Smooth muscle cell (in vitro differentiated cells): ENCODE results near the gene BATF2. TPM values are rescaled to one million over a fixed set of nuclear protein-coding genes. Genes with fewer than 3 reads are reported as not detected.

Experiments
- DNase-seq: peaks from one replicate; lab custom pipeline; 2025; ENCODE audit not compliant: unreplicated experiment; lab: John Stamatoyannopoulos, UW
- H2AFZ ChIP-seq: fragments of 200-600 bp; sonication (generic); 2 replicates; pipeline ENCODE4 v1.6.0; 2016; ENCODE audit warnings: antibody characterized with exemption, low read depth, mild to moderate bottlenecking
- H3F3A ChIP-seq: fragments of 200-600 bp; sonication (generic); 2 replicates; pipeline ENCODE4 v1.6.0; 2017; ENCODE audit warnings: antibody characterized with exemption, low read depth
- H3K27ac ChIP-seq: fragments of 200-600 bp; sonication (generic); 2 replicates; pipeline ENCODE4 v1.5.1; 2016; ENCODE audit warnings: low read depth, mild to moderate bottlenecking
- H3K27me3 ChIP-seq: fragments of 200-600 bp; sonication (generic); 2 replicates; pipeline ENCODE4 v1.6.1; 2016; ENCODE audit warnings: low read depth, mild to moderate bottlenecking
- H3K36me3 ChIP-seq: fragments of 200-600 bp; sonication (generic); 2 replicates; pipeline ENCODE4 v1.5.1; 2016; ENCODE audit warnings: low read depth
- H3K4me1 ChIP-seq: fragments of 200-600 bp; sonication (generic); 2 replicates; pipeline ENCODE4 v1.5.1; 2016; ENCODE audit warnings: low read depth
- H3K4me2 ChIP-seq: fragments of 200-600 bp; sonication (generic); 2 replicates; pipeline ENCODE4 v1.6.0; 2016; ENCODE audit warnings: mild to moderate bottlenecking
- H3K4me3 ChIP-seq: fragments of 200-600 bp; sonication (generic); 2 replicates; pipeline ENCODE4 v1.5.1; 2016; ENCODE audit warnings: mild to moderate bottlenecking
- H3K79me2 ChIP-seq: fragments of 200-600 bp; sonication (generic); 2 replicates; pipeline ENCODE4 v1.6.0; 2016; ENCODE audit warnings: low read depth, mild to moderate bottlenecking
- H3K9ac ChIP-seq: fragments of 200-600 bp; sonication (generic); 2 replicates; pipeline ENCODE4 v1.6.0; 2016; ENCODE audit warnings: low read depth
- H3K9me3 ChIP-seq: fragments of 200-600 bp; sonication (generic); replicated peaks from 2 replicates; pipeline ENCODE4 v1.5.1; 2016; ENCODE audit warnings: low read depth
- H4K20me1 ChIP-seq: fragments of 200-600 bp; sonication (generic); 2 replicates; pipeline ENCODE4 v1.6.0; 2016; ENCODE audit warnings: low read depth
- WGBS: methylation state at CpG from one replicate; pipeline ENCODE4 v1.1.7; 2016; ENCODE audit warnings: low lambda C conversion rate; 5-methylcytosine and 5-hydroxymethylcytosine counted together
- microRNA-seq: library from miRNA; unstranded; fragments of <30 nt; microRNA quantifications from one replicate; pipeline ENCODE4, GENCODE V29; 2016; ENCODE audit warnings: borderline number of aligned reads
- polyA plus RNA-seq: library from polyadenylated mRNA; unstranded; fragments of >200 nt; fragmentation: Nextera tagmentation; extraction: Ambion mirVana; gene quantifications from 2 replicates; pipeline ENCODE4 v1.2.1, GENCODE V29; 2016
- small RNA-seq: library from RNA; depleted of rRNA; stranded (forward); fragments of <200 nt; gene quantifications from one replicate; pipeline ENCODE3, GENCODE V24; 2014
- total RNA-seq: library from RNA; depleted of rRNA; stranded (reverse); fragments of >200 nt; gene quantifications from 2 replicates; pipeline ENCODE4 v1.2.3, GENCODE V29; 2014
- TF ChIP-seq, protein P1 (sequence below): fragments of 200-600 bp; sonication (generic); IDR thresholded peaks from 2 replicates; pipeline ENCODE4 v1.5.1; 2017; ENCODE audit warnings: borderline replicate concordance, mild to moderate bottlenecking, antibody characterized with exemption; ENCODE audit not compliant: insufficient read depth, poor library complexity, severe bottlenecking

The BATF2 gene
- total and polyA plus RNA-seq, 2 experiments from 2014 or later, result 0.41 TPM; not detected in 1

DNA sequence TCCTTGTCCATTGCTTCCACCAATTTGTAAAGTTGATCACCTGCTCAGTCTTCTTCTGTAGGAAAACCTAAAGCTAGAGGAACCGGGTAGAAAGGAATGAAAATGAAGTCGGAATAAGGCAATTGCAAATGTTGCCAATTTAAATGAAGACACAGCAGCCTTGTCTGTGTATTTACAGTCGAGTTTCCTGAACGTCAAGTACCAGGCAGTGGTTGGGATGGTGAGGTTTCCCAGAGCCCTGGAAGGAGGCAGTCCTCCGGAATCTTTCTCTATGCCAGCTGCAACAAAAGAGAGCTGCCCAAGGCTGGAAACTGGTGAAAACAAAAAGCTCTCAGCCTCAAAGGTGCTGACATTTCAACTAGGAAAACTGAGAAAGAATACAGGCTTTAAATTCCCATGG is 42.6 kb downstream of the BATF2 start:
- H3K27me3 ChIP-seq, result peaks cover 20% of the 10 kb centered on the region
- TF ChIP-seq, protein P1, sequence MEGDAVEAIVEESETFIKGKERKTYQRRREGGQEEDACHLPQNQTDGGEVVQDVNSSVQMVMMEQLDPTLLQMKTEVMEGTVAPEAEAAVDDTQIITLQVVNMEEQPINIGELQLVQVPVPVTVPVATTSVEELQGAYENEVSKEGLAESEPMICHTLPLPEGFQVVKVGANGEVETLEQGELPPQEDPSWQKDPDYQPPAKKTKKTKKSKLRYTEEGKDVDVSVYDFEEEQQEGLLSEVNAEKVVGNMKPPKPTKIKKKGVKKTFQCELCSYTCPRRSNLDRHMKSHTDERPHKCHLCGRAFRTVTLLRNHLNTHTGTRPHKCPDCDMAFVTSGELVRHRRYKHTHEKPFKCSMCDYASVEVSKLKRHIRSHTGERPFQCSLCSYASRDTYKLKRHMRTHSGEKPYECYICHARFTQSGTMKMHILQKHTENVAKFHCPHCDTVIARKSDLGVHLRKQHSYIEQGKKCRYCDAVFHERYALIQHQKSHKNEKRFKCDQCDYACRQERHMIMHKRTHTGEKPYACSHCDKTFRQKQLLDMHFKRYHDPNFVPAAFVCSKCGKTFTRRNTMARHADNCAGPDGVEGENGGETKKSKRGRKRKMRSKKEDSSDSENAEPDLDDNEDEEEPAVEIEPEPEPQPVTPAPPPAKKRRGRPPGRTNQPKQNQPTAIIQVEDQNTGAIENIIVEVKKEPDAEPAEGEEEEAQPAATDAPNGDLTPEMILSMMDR, result no peak

DNA sequence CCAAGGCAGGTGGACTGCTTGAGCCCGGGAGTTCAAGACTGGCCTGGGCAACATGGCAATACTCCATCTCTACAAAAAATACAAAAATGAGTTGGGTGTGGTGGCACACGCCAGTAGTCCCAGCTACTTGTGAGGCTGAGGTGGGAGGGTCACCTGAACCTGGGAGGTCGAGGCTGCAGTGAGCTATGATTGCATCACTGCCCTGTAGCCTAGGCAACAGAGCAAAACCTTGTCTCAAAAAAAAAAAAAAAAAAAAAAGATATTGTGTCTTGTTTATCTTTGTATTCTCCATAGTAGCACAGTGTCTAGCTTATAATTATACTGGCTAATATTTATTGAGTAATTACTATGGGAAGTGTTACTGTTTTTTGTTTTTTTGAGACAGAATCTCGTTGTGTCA is 45.2 kb downstream of the BATF2 start:
- no peak overlapping the region for H2AFZ ChIP-seq
- DNase-seq, result no peak
- peaks cover 20% of the 10 kb centered on the region for H3K27me3 ChIP-seq
- H3K9me3 ChIP-seq, result no peaks in the 10 kb centered on the region
- 80% methylated on average over 4 of the region's 4 CpGs for WGBS
- no peaks in the 10 kb centered on the region for H3K36me3 ChIP-seq
- H3K9ac ChIP-seq, result no peak overlapping the region
- TF ChIP-seq, protein P1, result no peak
- H3K4me2 ChIP-seq, result no peak overlapping the region
- no peaks in the 10 kb centered on the region for H3K79me2 ChIP-seq
- H4K20me1 ChIP-seq, result no peaks in the 10 kb centered on the region
- no peak overlapping the region for H3K27ac ChIP-seq
- no peaks in the 10 kb centered on the region for H3K4me1 ChIP-seq
- no peaks in the 10 kb centered on the region for H3F3A ChIP-seq
- H3K4me3 ChIP-seq, result no peak overlapping the region

More for the DNA sequence above, 42.6 kb downstream of the BATF2 start:
- no peak overlapping the region for H3K4me3 ChIP-seq
- H3K9me3 ChIP-seq, result no peaks in the 10 kb centered on the region
- H3K27ac ChIP-seq, result no peak overlapping the region
- H2AFZ ChIP-seq, result no peak overlapping the region
- no peaks in the 10 kb centered on the region for H3K36me3 ChIP-seq
- no peak for DNase-seq
- no peaks in the 10 kb centered on the region for H3F3A ChIP-seq
- H3K9ac ChIP-seq, result no peak overlapping the region
- no peaks in the 10 kb centered on the region for H3K79me2 ChIP-seq
- H3K4me2 ChIP-seq, result no peak overlapping the region
- 64% methylated on average over 5 of the region's 5 CpGs for WGBS
- no peaks in the 10 kb centered on the region for H3K4me1 ChIP-seq
- no peaks in the 10 kb centered on the region for H4K20me1 ChIP-seq

DNA sequence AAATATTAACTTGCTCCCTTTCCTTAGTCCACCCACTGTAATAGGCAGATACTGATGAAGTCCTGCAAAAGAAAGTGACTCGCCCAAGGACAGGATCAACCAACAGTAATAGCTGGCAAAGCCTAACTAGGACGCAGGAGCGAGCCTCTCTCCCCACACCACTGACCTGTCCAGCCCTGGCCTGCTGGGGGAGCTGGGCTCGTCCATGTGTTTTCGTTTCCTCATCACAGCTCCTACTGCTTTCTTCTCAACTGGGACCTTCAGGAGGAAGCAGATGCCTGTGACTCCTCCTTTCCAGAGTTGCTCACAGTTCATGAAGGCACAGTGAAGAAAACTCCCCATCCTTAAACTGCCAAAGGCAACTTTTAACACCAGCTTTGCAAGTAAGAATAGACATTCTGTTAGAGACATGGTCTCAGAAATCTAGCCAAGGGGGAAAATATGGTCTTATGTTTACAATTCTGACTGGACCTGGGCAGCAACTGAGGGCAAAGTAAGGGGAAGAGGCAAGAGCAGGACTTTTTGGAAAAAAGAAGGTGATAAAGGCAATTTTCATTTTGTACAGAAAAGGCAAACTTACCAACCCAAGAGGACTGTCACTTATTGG is 49.5 kb downstream of the BATF2 start:
- DNase-seq, result no peak
- H3K4me1 ChIP-seq, result no peaks in the 10 kb centered on the region
- H3K36me3 ChIP-seq, result no peaks in the 10 kb centered on the region
- no peak overlapping the region for H3K9ac ChIP-seq
- no peak overlapping the region for H3K27ac ChIP-seq
- 74% methylated on average over 5 of the region's 5 CpGs for WGBS
- H3K4me3 ChIP-seq, result no peak overlapping the region
- no peaks in the 10 kb centered on the region for H3F3A ChIP-seq
- H3K27me3 ChIP-seq, result peaks cover 29% of the 10 kb centered on the region
- H3K9me3 ChIP-seq, result no peaks in the 10 kb centered on the region
- H4K20me1 ChIP-seq, result no peaks in the 10 kb centered on the region
- no peak overlapping the region for H3K4me2 ChIP-seq
- TF ChIP-seq, protein P1, result no peak
- H2AFZ ChIP-seq, result no peak overlapping the region
- H3K79me2 ChIP-seq, result no peaks in the 10 kb centered on the region

Small RNAs within 50 kb of the gene (microRNA-seq; reads per million reads assigned to microRNA genes)
- not detected for gene MIR6879

Small RNAs within 50 kb of the gene (small RNA-seq; reads per million reads assigned to genes)
- not detected for gene MIR6879
- 0.21 reads per million for gene SNX15

Other genes starting within 250 kb of the BATF2 start
- 0.58 and 2.2 TPM in 2 replicates for gene PYGM, start 237.0 kb downstream of the BATF2 start, total RNA-seq
- gene PYGM, start 237.0 kb downstream of the BATF2 start, polyA plus RNA-seq, result 1.1 and 2.0 TPM in 2 replicates
- gene SF1, start 218.4 kb downstream of the BATF2 start, total RNA-seq, result 78.8 and 115 TPM in 2 replicates
- gene SF1, start 218.4 kb downstream of the BATF2 start, polyA plus RNA-seq, result 84.2 and 101 TPM in 2 replicates
- 25.9 and 28.9 TPM in 2 replicates for gene MAP4K2, start 193.8 kb downstream of the BATF2 start, total RNA-seq
- gene MAP4K2, start 193.8 kb downstream of the BATF2 start, polyA plus RNA-seq, result 20.0 and 23.6 TPM in 2 replicates
- gene MEN1, start 186.4 kb downstream of the BATF2 start, total RNA-seq, result 10.5 and 11.6 TPM in 2 replicates
- 35.4 and 37.3 TPM in 2 replicates for gene MEN1, start 186.4 kb downstream of the BATF2 start, polyA plus RNA-seq
- 3.0 and 4.7 TPM in 2 replicates for gene CDC42BPG, start 152.3 kb downstream of the BATF2 start, total RNA-seq
- gene CDC42BPG, start 152.3 kb downstream of the BATF2 start, polyA plus RNA-seq, result 1.7 and 5.9 TPM in 2 replicates
- 30.9 and 59.8 TPM in 2 replicates for gene EHD1, start 118.3 kb downstream of the BATF2 start, total RNA-seq
- 42.8 and 46.7 TPM in 2 replicates for gene EHD1, start 118.3 kb downstream of the BATF2 start, polyA plus RNA-seq
- 4.8 and 4.9 TPM in 2 replicates for gene ATG2A, start 79.8 kb downstream of the BATF2 start, total RNA-seq
- 6.2 and 8.6 TPM in 2 replicates for gene ATG2A, start 79.8 kb downstream of the BATF2 start, polyA plus RNA-seq
- 14.9 and 20.7 TPM in 2 replicates for gene PPP2R5B, start 72.3 kb downstream of the BATF2 start, total RNA-seq
- 32.7 and 36.6 TPM in 2 replicates for gene PPP2R5B, start 72.3 kb downstream of the BATF2 start, polyA plus RNA-seq
- not detected in 2 replicates for gene GPHA2, start 61.1 kb downstream of the BATF2 start, total RNA-seq
- gene GPHA2, start 61.1 kb downstream of the BATF2 start, polyA plus RNA-seq, result 0.40 TPM in 1 of 2 replicates, not detected in the other
- not detected in 2 replicates for gene MAJIN, start 24.9 kb downstream of the BATF2 start, total RNA-seq
- gene MAJIN, start 24.9 kb downstream of the BATF2 start, polyA plus RNA-seq, result not detected in 2 replicates
- gene ARL2, start 17.2 kb upstream of the BATF2 start, total RNA-seq, result 61.0 and 83.3 TPM in 2 replicates
- gene ARL2, start 17.2 kb upstream of the BATF2 start, polyA plus RNA-seq, result 116 and 122 TPM in 2 replicates
- gene SNX15, start 30.5 kb upstream of the BATF2 start, total RNA-seq, result 9.4 and 14.8 TPM in 2 replicates
- gene SNX15, start 30.5 kb upstream of the BATF2 start, polyA plus RNA-seq, result 24.7 and 25.1 TPM in 2 replicates
- 7.4 and 7.6 TPM in 2 replicates for gene SAC3D1, start 44.2 kb upstream of the BATF2 start, total RNA-seq
- gene SAC3D1, start 44.2 kb upstream of the BATF2 start, polyA plus RNA-seq, result 26.2 and 33.3 TPM in 2 replicates
- gene NAALADL1, start 61.6 kb upstream of the BATF2 start, total RNA-seq, result 1.0 and 1.8 TPM in 2 replicates
- gene NAALADL1, start 61.6 kb upstream of the BATF2 start, polyA plus RNA-seq, result 2.0 and 7.0 TPM in 2 replicates
- 8.0 and 8.3 TPM in 2 replicates for gene CDCA5, start 87.1 kb upstream of the BATF2 start, total RNA-seq
- gene CDCA5, start 87.1 kb upstream of the BATF2 start, polyA plus RNA-seq, result 8.5 and 11.2 TPM in 2 replicates
- 49.1 and 91.0 TPM in 2 replicates for gene ZFPL1, start 87.3 kb upstream of the BATF2 start, total RNA-seq
- gene ZFPL1, start 87.3 kb upstream of the BATF2 start, polyA plus RNA-seq, result 81.0 and 87.1 TPM in 2 replicates
- gene VPS51, start 99.2 kb upstream of the BATF2 start, total RNA-seq, result 104 and 154 TPM in 2 replicates
- gene VPS51, start 99.2 kb upstream of the BATF2 start, polyA plus RNA-seq, result 55.2 and 65.0 TPM in 2 replicates
- 16.8 and 26.9 TPM in 2 replicates for gene TM7SF2, start 114.9 kb upstream of the BATF2 start, total RNA-seq
- gene TM7SF2, start 114.9 kb upstream of the BATF2 start, polyA plus RNA-seq, result 17.4 and 43.1 TPM in 2 replicates
- 9.1 and 13.8 TPM in 2 replicates for gene ZNHIT2, start 120.7 kb upstream of the BATF2 start, total RNA-seq
- 14.5 and 19.5 TPM in 2 replicates for gene ZNHIT2, start 120.7 kb upstream of the BATF2 start, polyA plus RNA-seq
- 373 and 509 TPM in 2 replicates for gene FAU, start 125.2 kb upstream of the BATF2 start, total RNA-seq
- gene FAU, start 125.2 kb upstream of the BATF2 start, polyA plus RNA-seq, result 537 and 578 TPM in 2 replicates
- gene MRPL49, start 125.3 kb upstream of the BATF2 start, total RNA-seq, result 28.2 and 43.0 TPM in 2 replicates
- 53.2 and 55.4 TPM in 2 replicates for gene MRPL49, start 125.3 kb upstream of the BATF2 start, polyA plus RNA-seq
- 39.9 and 52.0 TPM in 2 replicates for gene SYVN1, start 137.5 kb upstream of the BATF2 start, total RNA-seq
- 30.0 and 32.0 TPM in 2 replicates for gene SYVN1, start 137.5 kb upstream of the BATF2 start, polyA plus RNA-seq
- gene SPDYC, start 173.3 kb upstream of the BATF2 start, total RNA-seq, result not detected in 2 replicates
- gene SPDYC, start 173.3 kb upstream of the BATF2 start, polyA plus RNA-seq, result not detected in 2 replicates
- 93.0 and 126 TPM in 2 replicates for gene CAPN1, start 185.0 kb upstream of the BATF2 start, total RNA-seq
- gene CAPN1, start 185.0 kb upstream of the BATF2 start, polyA plus RNA-seq, result 109 and 149 TPM in 2 replicates